Hepatocyte (in vitro differentiated cells): ENCODE data around the gene CPE.

ENCODE experiments used
- EZH2 ChIP-seq: fragments of 200-600 bp; sonication (generic); IDR thresholded peaks from 2 replicates; pipeline ENCODE4 v1.6.1; 2016; ENCODE audit warnings: antibody characterized with exemption, mild to moderate bottlenecking, borderline replicate concordance
- EZH2phosphoT487 ChIP-seq: fragments of 200-600 bp; sonication (generic); IDR thresholded peaks from one replicate; pipeline ENCODE4 v1.6.1; 2018; ENCODE audit warnings: antibody characterized with exemption, mild to moderate bottlenecking, low read depth, moderate library complexity; ENCODE audit not compliant: unreplicated experiment, severe bottlenecking
- TF ChIP-seq, protein P1 (sequence below): fragments of 200-600 bp; sonication (generic); IDR thresholded peaks from 2 replicates; pipeline ENCODE4 v1.5.1; 2016; ENCODE audit warnings: antibody characterized with exemption, mild to moderate bottlenecking; ENCODE audit not compliant: poor library complexity

DNA sequence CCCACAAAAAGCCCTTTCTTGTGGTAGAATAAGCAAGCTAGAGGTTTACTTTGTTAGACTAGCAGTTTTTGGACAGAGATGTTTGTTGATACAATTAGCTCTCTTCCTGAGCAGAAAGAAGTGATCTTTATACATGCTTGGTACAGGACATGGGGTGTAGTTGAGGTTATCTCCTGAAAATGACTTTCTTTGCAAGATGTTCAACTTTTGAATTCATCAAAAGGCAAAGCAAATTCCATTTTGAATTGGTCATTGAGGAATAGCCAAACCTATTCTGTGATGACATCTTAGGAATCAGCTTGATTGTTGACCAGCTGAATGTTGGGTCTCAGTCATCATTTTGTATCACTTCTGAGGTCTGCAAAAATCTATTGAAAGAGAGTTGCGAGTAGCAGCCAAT is 3.8 kb downstream of the CPE start:
- TF ChIP-seq, protein P1, sequence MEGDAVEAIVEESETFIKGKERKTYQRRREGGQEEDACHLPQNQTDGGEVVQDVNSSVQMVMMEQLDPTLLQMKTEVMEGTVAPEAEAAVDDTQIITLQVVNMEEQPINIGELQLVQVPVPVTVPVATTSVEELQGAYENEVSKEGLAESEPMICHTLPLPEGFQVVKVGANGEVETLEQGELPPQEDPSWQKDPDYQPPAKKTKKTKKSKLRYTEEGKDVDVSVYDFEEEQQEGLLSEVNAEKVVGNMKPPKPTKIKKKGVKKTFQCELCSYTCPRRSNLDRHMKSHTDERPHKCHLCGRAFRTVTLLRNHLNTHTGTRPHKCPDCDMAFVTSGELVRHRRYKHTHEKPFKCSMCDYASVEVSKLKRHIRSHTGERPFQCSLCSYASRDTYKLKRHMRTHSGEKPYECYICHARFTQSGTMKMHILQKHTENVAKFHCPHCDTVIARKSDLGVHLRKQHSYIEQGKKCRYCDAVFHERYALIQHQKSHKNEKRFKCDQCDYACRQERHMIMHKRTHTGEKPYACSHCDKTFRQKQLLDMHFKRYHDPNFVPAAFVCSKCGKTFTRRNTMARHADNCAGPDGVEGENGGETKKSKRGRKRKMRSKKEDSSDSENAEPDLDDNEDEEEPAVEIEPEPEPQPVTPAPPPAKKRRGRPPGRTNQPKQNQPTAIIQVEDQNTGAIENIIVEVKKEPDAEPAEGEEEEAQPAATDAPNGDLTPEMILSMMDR = no peak
- TF ChIP-seq EZH2 (no peak), EZH2phosphoT487 (no peak)
